HepG2 (cell line): ENCODE measurements around the gene TACO1. TPM values are rescaled to one million over a fixed set of nuclear protein-coding genes. Genes with fewer than 3 reads are reported as not detected.

ENCODE experiments used
- ATAC-seq: fragments of 200-7000 bp; cut with Tn5 transposase; 3 replicates; pipeline ENCODE4 v1.9.1; 2020; ENCODE audit warnings: mild to moderate bottlenecking, moderate library complexity
- BruUV-seq: library from RNA; stranded (reverse); fragments of 400-500 nt; replicated peaks from 2 replicates; lab custom pipeline; 2021; lab: Mats Ljungman, UMichigan
- CTCF ChIA-PET: fragments of 300-600 bp; formaldehyde crosslinking; extraction: SDS; loops from one replicate; lab custom pipeline; 2021; ENCODE audit warnings: low total read pairs, inconsistent platforms, low intra/inter-chr PET ratio; lab: Yijun Ruan, JAX
- POLR2A ChIA-PET: fragments of 350-600 bp; sonication (Branson Sonifier 250); formaldehyde crosslinking; loops from one replicate; lab custom pipeline; 2020; ENCODE audit warnings: antibody characterized with exemption, inconsistent platforms; lab: Yijun Ruan, JAX
- DNase-seq: peaks from one replicate; pipeline ENCODE4 v3.0.0-alpha.2; 2015; ENCODE audit warnings: low spot score
- FAIRE-seq: peaks from 3 replicates; lab custom pipeline; 2011; peaks lifted over from hg19 to GRCh38; lab: Jason Lieb, UNC
- H2AFZ ChIP-seq: one replicate; pipeline ENCODE4 v1.6.1; 2011; ENCODE audit warnings: low read length, inconsistent platforms
- H3K27ac ChIP-seq: fragments of 300-600 bp; 3 replicates; pipeline ENCODE4 v1.8.0; 2011; ENCODE audit warnings: mixed run types, mild to moderate bottlenecking, mixed read lengths, low read length, inconsistent platforms; ENCODE audit not compliant: insufficient read depth; ENCODE audit errors: extremely low read length
- H3K27me3 ChIP-seq, 2 experiments: fragments of 200-600 bp in 1 of 2; 2 replicates in 1 of 2; 3 replicates in 1 of 2; pipeline versions ENCODE4 v1.6.0 to v1.8.0; 2011; ENCODE audit warnings: low read length in 2 of 2, mild to moderate bottlenecking in 2 of 2, moderate library complexity in 2 of 2, inconsistent platforms in 1 of 2; ENCODE audit not compliant: insufficient read depth in 2 of 2, control insufficient read depth in 1 of 2
- H3K36me3 ChIP-seq, 2 experiments: fragments of 200-600 bp in 1 of 2; replicated peaks in 1 of 2; 2 replicates in 1 of 2; 3 replicates in 1 of 2; pipeline versions ENCODE4 v1.5.1 to v1.8.0; 2011; ENCODE audit warnings: low read length in 2 of 2, inconsistent platforms in 1 of 2; ENCODE audit not compliant: insufficient read depth in 2 of 2, control insufficient read depth in 1 of 2
- H3K4me1 ChIP-seq: 2 replicates; pipeline ENCODE4 v1.5.1; 2012; ENCODE audit warnings: low read length, inconsistent platforms; ENCODE audit not compliant: insufficient read depth
- H3K4me2 ChIP-seq: 2 replicates; pipeline ENCODE4 v1.6.0; 2011; ENCODE audit warnings: low read depth, low read length, inconsistent platforms
- H3K4me3 ChIP-seq, 3 experiments: fragments of 200-600 bp in 1 of 3; sonication (generic), shearing (Covaris generic) in 1 of 3; replicated peaks in 1 of 3; 2 replicates each; pipeline ENCODE4 v1.5.1; 2011 to 2016; ENCODE audit warnings: low read length in 3 of 3, inconsistent platforms in 2 of 3, low read depth in 2 of 3, mild to moderate bottlenecking in 2 of 3, control low read depth in 1 of 3, mixed read lengths in 1 of 3; ENCODE audit not compliant: insufficient read depth in 1 of 3
- H3K79me2 ChIP-seq: one replicate; pipeline ENCODE4 v1.6.1; 2011; ENCODE audit warnings: low read length, inconsistent platforms; ENCODE audit not compliant: insufficient read depth
- H3K9ac ChIP-seq: 2 replicates; pipeline ENCODE4 v1.6.0; 2011; ENCODE audit warnings: mild to moderate bottlenecking, low read depth, low read length, inconsistent platforms; ENCODE audit not compliant: insufficient read depth
- H3K9me3 ChIP-seq: 2 replicates; pipeline ENCODE4 v1.5.1; 2012; ENCODE audit warnings: mild to moderate bottlenecking, low read length
- H4K20me1 ChIP-seq: 2 replicates; pipeline ENCODE4 v1.6.0; 2011; ENCODE audit warnings: inconsistent platforms, mild to moderate bottlenecking, low read length, moderate library complexity; ENCODE audit not compliant: insufficient read depth
- ARID2 ChIP-seq: sonication (generic); formaldehyde crosslinking; IDR thresholded peaks from 2 replicates; pipeline ENCODE4 v1.8.1; 2022; ENCODE audit warnings: mild to moderate bottlenecking, missing genetic modification reagents, borderline replicate concordance
- ATRX ChIP-seq: sonication (generic); formaldehyde crosslinking; IDR thresholded peaks from 2 replicates; pipeline ENCODE4 v1.4.0; 2020; ENCODE audit warnings: missing genetic modification reagents, borderline replicate concordance
- ETV5 ChIP-seq: IDR thresholded peaks from 2 replicates; pipeline ENCODE4 v1.6.1; 2018; ENCODE audit warnings: missing biosample characterization, missing genetic modification reagents, inconsistent platforms, borderline replicate concordance
- MED8 ChIP-seq: sonication (generic); formaldehyde crosslinking; IDR thresholded peaks from 2 replicates; pipeline ENCODE4 v1.8.1; 2023; ENCODE audit warnings: mild to moderate bottlenecking, missing genetic modification reagents; ENCODE audit not compliant: insufficient replicate concordance
- NR1H2 ChIP-seq: sonication (generic); formaldehyde crosslinking; IDR thresholded peaks from 2 replicates; pipeline ENCODE4 v1.8.1; 2022; ENCODE audit warnings: low read depth, missing genetic modification reagents, borderline replicate concordance
- SNRNP70 ChIP-seq: fragments of 200-400 bp; formaldehyde crosslinking; IDR thresholded peaks from 2 replicates; pipeline ENCODE4 v1.6.1; 2017; ENCODE audit warnings: mild to moderate bottlenecking, low read depth, low read length, moderate library complexity
- SP4 ChIP-seq: sonication (generic); formaldehyde crosslinking; IDR thresholded peaks from 2 replicates; pipeline ENCODE4 v1.8.1; 2023; ENCODE audit warnings: mild to moderate bottlenecking, missing genetic modification reagents
- TARDBP ChIP-seq: sonication (generic); formaldehyde crosslinking; IDR thresholded peaks from 2 replicates; pipeline ENCODE4 v1.8.0; 2022; ENCODE audit warnings: mild to moderate bottlenecking, missing genetic modification reagents
- TGIF2 ChIP-seq: IDR thresholded peaks from 2 replicates; pipeline ENCODE4 v1.6.1; 2016; ENCODE audit warnings: control low read depth, missing compliant biosample characterization
- ZBTB8A ChIP-seq: sonication (generic); formaldehyde crosslinking; IDR thresholded peaks from 2 replicates; pipeline ENCODE4 v1.4.0; 2020; ENCODE audit warnings: mild to moderate bottlenecking, low read depth, missing genetic modification reagents, borderline replicate concordance
- ZFP37 ChIP-seq: sonication (generic); formaldehyde crosslinking; IDR thresholded peaks from 2 replicates; pipeline ENCODE4 v1.4.0; 2020; ENCODE audit warnings: missing genetic modification reagents, borderline replicate concordance
- ZFX ChIP-seq: sonication (generic); formaldehyde crosslinking; IDR thresholded peaks from 2 replicates; pipeline ENCODE4 v1.4.0; 2020; ENCODE audit warnings: mild to moderate bottlenecking, low read depth, missing genetic modification reagents, moderate library complexity
- ZNF44 ChIP-seq: sonication (generic); formaldehyde crosslinking; IDR thresholded peaks from 2 replicates; pipeline ENCODE4 v1.5.1; 2020; ENCODE audit warnings: mild to moderate bottlenecking, missing genetic modification reagents
- WGBS: methylation state at CpG from one replicate; pipeline ENCODE4 v1.1.6; 2017; ENCODE audit warnings: low lambda C conversion rate; 5-methylcytosine and 5-hydroxymethylcytosine counted together
- in situ Hi-C: cut with HindIII; loops from 2 replicates; pipeline ENCODE4 v1.10.0; 2017; ENCODE audit warnings: low pct_unique_long_range_greater_than_20kb; ENCODE audit not compliant: extremely low pct_ligation_motif_present
- intact Hi-C: fragments of 100-400 bp; cut with micrococcal nuclease; formaldehyde crosslinking; loops from one replicate; pipeline ENCODE4 v1.10.0; 2022; ENCODE audit not compliant: unreplicated experiment
- polyA plus RNA-seq, 8 experiments: library from polyadenylated mRNA; depleted of rRNA in 3 of 8; stranded (reverse) in 7 of 8; unstranded in 1 of 8; fragments of >200 nt; fragmentation: Illumina TruSeq in 4 of 8; extraction: Trizol in 4 of 8; gene quantifications; 2 replicates each; pipeline versions ENCODE4 v1.2.1 to v1.2.3, GENCODE V29; 2011 to 2016; ENCODE audit warnings: low read depth in 4 of 8, missing spikeins in 1 of 8, mixed read lengths in 1 of 8; ENCODE audit not compliant: insufficient read depth in 1 of 8
- total RNA-seq, 5 experiments: library from RNA; depleted of rRNA; stranded (reverse); fragments of >200 nt; fragmentation: Illumina TruSeq; extraction: Trizol; gene quantifications; 2 replicates each; pipeline ENCODE4 v1.2.3, GENCODE V29; 2016; ENCODE audit warnings: low read depth in 1 of 5
- TF ChIP-seq, protein P1 (sequence below): sonication (generic); formaldehyde crosslinking; IDR thresholded peaks from 2 replicates; pipeline ENCODE4 v1.8.0; 2023; ENCODE audit warnings: mild to moderate bottlenecking, missing genetic modification reagents
- TF ChIP-seq, protein P2 (sequence below): sonication (generic); formaldehyde crosslinking; IDR thresholded peaks from 2 replicates; pipeline ENCODE4 v1.8.0; 2022; ENCODE audit warnings: mild to moderate bottlenecking, missing genetic modification reagents

The TACO1 gene
- total and polyA plus RNA-seq, 2 of the 13 experiments (the other 11 are each of a cell fraction or from before 2014, with no cell fraction given) = 34.7 to 53.6 TPM

DNA sequence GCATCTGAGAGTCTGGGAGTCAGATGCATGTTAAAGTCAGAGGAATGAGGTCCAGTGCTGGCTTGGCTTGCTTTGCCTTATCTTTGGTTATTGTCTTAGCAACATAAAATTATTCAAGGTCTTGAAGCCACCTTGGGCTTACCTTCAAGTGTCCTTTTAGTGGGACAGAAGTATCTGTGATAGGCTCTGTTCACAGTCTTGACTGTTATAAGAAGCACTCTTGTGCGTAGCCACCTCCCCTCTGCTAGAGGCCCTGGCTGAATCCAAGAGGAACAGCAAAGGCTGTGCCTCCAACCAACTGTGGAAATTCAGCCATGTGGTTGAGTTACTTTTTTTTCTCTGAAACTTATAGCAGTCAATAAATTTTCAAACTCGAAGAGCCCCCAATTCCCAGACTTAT lies 13.0 kb downstream of the TACO1 start:
- WGBS = 54% methylated on average over 2 of the region's 2 CpGs
- intact Hi-C loops = loop anchor here (2.0 to 5.0 kb wide), 2 partner anchors 36 to 135 kb away; no protein-coding TSS in a partner anchor
- no peak overlapping the region for H3K9ac ChIP-seq
- peaks cover 0 to 3% of the 10 kb centered on the region in 2 experiments; a peak in 1 of 5 replicates for H3K27me3 ChIP-seq
- no peaks in the 10 kb centered on the region; a peak in 3 of 5 replicates for H3K36me3 ChIP-seq
- H3K4me2 ChIP-seq = no peak overlapping the region
- H3K79me2 ChIP-seq = no peaks in the 10 kb centered on the region
- no TSS peak for BruUV-seq
- no peak overlapping the region for H3K27ac ChIP-seq
- no peak overlapping the region for H2AFZ ChIP-seq
- ChIA-PET POLR2A (interaction anchor here (2.8 kb wide), 1 partner anchor 8 kb away, joined by 19 read pairs; the partner anchor contains the start of gene MAP3K3), CTCF (interaction anchor here (1.2 to 3.0 kb wide), 2 partner anchors 188 kb away, joined by 3 to 40 read pairs; no protein-coding TSS in a partner anchor)
- ATAC-seq (no peak), FAIRE-seq (no peak), DNase-seq (no peak)
- H3K4me1 ChIP-seq = no peaks in the 10 kb centered on the region
- in situ Hi-C loops = loop anchor here (5.0 kb wide), 1 partner anchor 191 kb away; no protein-coding TSS in a partner anchor
- H3K9me3 ChIP-seq = no peaks in the 10 kb centered on the region
- TF ChIP-seq MED8 (CRISPR knock-in tag) = no peak
- H3K4me3 ChIP-seq = no peak overlapping the region
- H4K20me1 ChIP-seq = no peaks in the 10 kb centered on the region

DNA sequence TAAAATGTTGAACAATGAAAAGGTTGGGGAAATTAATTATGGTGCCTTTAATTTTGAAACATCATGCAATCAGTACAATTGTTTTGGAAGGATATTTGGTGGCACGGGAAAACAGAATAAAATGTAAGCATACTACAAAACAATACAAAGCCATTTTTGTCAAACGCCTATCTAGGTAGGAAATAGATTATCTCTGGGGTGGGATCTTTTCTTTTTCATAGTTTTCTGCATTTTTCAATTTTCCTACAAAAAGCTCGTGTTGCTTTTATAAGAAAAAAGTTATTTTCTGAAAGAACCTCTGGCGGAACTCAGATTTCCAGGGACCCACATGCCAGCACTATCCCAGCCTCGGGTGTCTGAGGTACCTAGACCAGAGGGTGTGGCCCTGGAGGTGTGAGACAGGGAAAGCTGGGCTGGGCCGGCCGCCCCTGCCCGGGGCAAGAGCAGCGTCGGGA lies 20.6 kb downstream of the TACO1 start:
- peak overlapping the region; percentile 62 for H3K9ac ChIP-seq
- peak overlapping the region; percentile 1 for H2AFZ ChIP-seq
- peak overlapping the region; percentile 86 for H3K4me2 ChIP-seq
- no peaks in the 10 kb centered on the region for H3K9me3 ChIP-seq
- H4K20me1 ChIP-seq = peaks cover 7% of the 10 kb centered on the region; the same call in 1 of the 2 replicates
- BruUV-seq = TSS peak; percentile 86
- H3K36me3 ChIP-seq = no peaks in the 10 kb centered on the region
- no peak for ATAC-seq
- ChIA-PET CTCF (no interaction called here), POLR2A (interaction anchor here (1.0 to 2.4 kb wide), 20 partner anchors 9 to 524 kb away, joined by 3 to 47 read pairs (median 7); partner anchors contain the start of genes CCDC47, DCAF7, DDX42 and STRADA)
- peak overlapping the region; percentile 64 to 80 (median 79) for H3K4me3 ChIP-seq
- peaks cover 29% of the 10 kb centered on the region for H3K79me2 ChIP-seq
- intact Hi-C loops (loop anchor here (5.0 kb wide), 1 partner anchor 56 kb away; no protein-coding TSS in a partner anchor), in situ Hi-C loops (no loop called here)
- no peak for FAIRE-seq
- peak overlapping the region; percentile 30 for H3K27ac ChIP-seq
- peaks cover 0 to 4% of the 10 kb centered on the region in 2 experiments; a peak in 1 of 5 replicates for H3K27me3 ChIP-seq
- no peak for DNase-seq
- WGBS = 7% methylated on average over 8 of the region's 10 CpGs
- H3K4me1 ChIP-seq = peaks cover 36% of the 10 kb centered on the region
- no peak for TF ChIP-seq ZFP37 (CRISPR knock-in tag)
- TF ChIP-seq, protein P1, sequence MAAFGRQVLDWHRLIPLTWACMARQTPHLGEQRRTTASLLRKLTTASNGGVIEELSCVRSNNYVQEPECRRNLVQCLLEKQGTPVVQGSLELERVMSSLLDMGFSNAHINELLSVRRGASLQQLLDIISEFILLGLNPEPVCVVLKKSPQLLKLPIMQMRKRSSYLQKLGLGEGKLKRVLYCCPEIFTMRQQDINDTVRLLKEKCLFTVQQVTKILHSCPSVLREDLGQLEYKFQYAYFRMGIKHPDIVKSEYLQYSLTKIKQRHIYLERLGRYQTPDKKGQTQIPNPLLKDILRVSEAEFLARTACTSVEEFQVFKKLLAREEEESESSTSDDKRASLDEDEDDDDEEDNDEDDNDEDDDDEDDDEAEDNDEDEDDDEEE = no peak; the same call in 1 of the 2 replicates
- TF ChIP-seq, protein P2, sequence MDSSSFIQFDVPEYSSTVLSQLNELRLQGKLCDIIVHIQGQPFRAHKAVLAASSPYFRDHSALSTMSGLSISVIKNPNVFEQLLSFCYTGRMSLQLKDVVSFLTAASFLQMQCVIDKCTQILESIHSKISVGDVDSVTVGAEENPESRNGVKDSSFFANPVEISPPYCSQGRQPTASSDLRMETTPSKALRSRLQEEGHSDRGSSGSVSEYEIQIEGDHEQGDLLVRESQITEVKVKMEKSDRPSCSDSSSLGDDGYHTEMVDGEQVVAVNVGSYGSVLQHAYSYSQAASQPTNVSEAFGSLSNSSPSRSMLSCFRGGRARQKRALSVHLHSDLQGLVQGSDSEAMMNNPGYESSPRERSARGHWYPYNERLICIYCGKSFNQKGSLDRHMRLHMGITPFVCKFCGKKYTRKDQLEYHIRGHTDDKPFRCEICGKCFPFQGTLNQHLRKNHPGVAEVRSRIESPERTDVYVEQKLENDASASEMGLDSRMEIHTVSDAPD (CRISPR knock-in tag) = 0 out of 2 replicates have a peak, but pooled peaks have one; percentile 45
- no peak for TF ChIP-seq ATRX (CRISPR knock-in tag)
- no peak for TF ChIP-seq SP4 (CRISPR knock-in tag)
- peak; percentile 90; the same call in 1 of the 2 replicates for TF ChIP-seq ARID2 (CRISPR knock-in tag)
- TF ChIP-seq NR1H2 (CRISPR knock-in tag) = 0 out of 2 replicates have a peak, but pooled peaks have one; percentile 68
- 0 out of 2 replicates have a peak, but pooled peaks have one; percentile 27 for TF ChIP-seq ZNF44 (CRISPR knock-in tag)
- TF ChIP-seq TGIF2 (CRISPR knock-in tag) = no peak
- no peak; the same call in 1 of the 2 replicates for TF ChIP-seq TARDBP (CRISPR knock-in tag)
- no peak for TF ChIP-seq ETV5 (CRISPR knock-in tag)
- TF ChIP-seq SNRNP70 = no peak
- TF ChIP-seq ZBTB8A (CRISPR knock-in tag) = no peak
- no peak for TF ChIP-seq ZFX
